ENCODE measurements around the gene TMEM26. TPM values are rescaled to one million over a fixed set of nuclear protein-coding genes. Genes with fewer than 3 reads are reported as not detected.
"Not testable (repeated sequence)": the region's sequence is repeated elsewhere in the genome, so short reads cannot be mapped to it uniquely, and the experiment has no call there.

Gene TMEM26
- total and polyA plus RNA-seq, 2 experiments from 2014 or later: 1.0 to 1.9 TPM

GRCh38 chr10:61389887-61390286 is 63.3 kb downstream of the TMEM26 start:
- H2AFZ ChIP-seq: no peak overlapping the region
- H3K36me3 ChIP-seq (ENCODE audit: insufficient read depth): no peaks in the 10 kb centered on the region
- no peak overlapping the region for H3K4me3 ChIP-seq
- H3K4me1 ChIP-seq (ENCODE audit: insufficient read depth): no peaks in the 10 kb centered on the region
- no peaks in the 10 kb centered on the region for H3F3A ChIP-seq (replicated peaks; ENCODE audit: low read depth)
- no peaks in the 10 kb centered on the region for H3K79me2 ChIP-seq (replicated peaks; ENCODE audit: insufficient read depth)
- Mint-ChIP-seq H3K4me3 (no peak overlapping the region), H3K9me3 (peaks cover 2% of the 10 kb centered on the region; the same call in 1 of the 3 replicates), H3K27me3 (ENCODE audit: insufficient read depth, low read depth, poor library complexity) (no peaks in the 10 kb centered on the region), H3K27ac (no peak overlapping the region), H3K36me3 (ENCODE audit: low read depth) (no peaks in the 10 kb centered on the region), H3K4me1 (peaks cover 2% of the 10 kb centered on the region; the same call in 2 of the 3 replicates)
- DNase-seq (ENCODE audit: low spot score) (no peak), ATAC-seq (no peak)
- TF ChIP-seq JUNB (IDR thresholded peaks at IDR 0.05; ENCODE audit: unreplicated experiment) (no peak), STAT1 (IDR thresholded peaks at IDR 0.05; ENCODE audit: unreplicated experiment) (no peak), ZNF462 (CRISPR knock-in tag; IDR thresholded peaks at IDR 0.05) (no peak), ZNF331 (CRISPR knock-in tag; IDR thresholded peaks at IDR 0.05; ENCODE audit: low read depth) (no peak), EZH2phosphoT487 (IDR thresholded peaks at IDR 0.05; ENCODE audit: unreplicated experiment) (no peak), ETS1 (IDR thresholded peaks at IDR 0.05) (no peak), NANOG (IDR thresholded peaks at IDR 0.05; ENCODE audit: borderline replicate concordance) (no peak), POLR2AphosphoS5 (IDR thresholded peaks at IDR 0.05; ENCODE audit: low read depth) (no peak), CTCF (conservative IDR thresholded peaks at IDR 0.05; ENCODE audit: low read depth in 2 of 2) (no peak), CREB1 (CRISPR knock-in tag; IDR thresholded peaks at IDR 0.05; ENCODE audit: low read depth) (no peak)
- TF ChIP-seq, protein P1, sequence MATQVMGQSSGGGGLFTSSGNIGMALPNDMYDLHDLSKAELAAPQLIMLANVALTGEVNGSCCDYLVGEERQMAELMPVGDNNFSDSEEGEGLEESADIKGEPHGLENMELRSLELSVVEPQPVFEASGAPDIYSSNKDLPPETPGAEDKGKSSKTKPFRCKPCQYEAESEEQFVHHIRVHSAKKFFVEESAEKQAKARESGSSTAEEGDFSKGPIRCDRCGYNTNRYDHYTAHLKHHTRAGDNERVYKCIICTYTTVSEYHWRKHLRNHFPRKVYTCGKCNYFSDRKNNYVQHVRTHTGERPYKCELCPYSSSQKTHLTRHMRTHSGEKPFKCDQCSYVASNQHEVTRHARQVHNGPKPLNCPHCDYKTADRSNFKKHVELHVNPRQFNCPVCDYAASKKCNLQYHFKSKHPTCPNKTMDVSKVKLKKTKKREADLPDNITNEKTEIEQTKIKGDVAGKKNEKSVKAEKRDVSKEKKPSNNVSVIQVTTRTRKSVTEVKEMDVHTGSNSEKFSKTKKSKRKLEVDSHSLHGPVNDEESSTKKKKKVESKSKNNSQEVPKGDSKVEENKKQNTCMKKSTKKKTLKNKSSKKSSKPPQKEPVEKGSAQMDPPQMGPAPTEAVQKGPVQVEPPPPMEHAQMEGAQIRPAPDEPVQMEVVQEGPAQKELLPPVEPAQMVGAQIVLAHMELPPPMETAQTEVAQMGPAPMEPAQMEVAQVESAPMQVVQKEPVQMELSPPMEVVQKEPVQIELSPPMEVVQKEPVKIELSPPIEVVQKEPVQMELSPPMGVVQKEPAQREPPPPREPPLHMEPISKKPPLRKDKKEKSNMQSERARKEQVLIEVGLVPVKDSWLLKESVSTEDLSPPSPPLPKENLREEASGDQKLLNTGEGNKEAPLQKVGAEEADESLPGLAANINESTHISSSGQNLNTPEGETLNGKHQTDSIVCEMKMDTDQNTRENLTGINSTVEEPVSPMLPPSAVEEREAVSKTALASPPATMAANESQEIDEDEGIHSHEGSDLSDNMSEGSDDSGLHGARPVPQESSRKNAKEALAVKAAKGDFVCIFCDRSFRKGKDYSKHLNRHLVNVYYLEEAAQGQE (IDR thresholded peaks at IDR 0.05; ENCODE audit: unreplicated experiment): no peak
- H3K27ac ChIP-seq (ENCODE audit: low read depth): no peak overlapping the region
- H3K27me3 ChIP-seq (ENCODE audit: insufficient read depth): no peaks in the 10 kb centered on the region
- no peaks in the 10 kb centered on the region for H4K20me1 ChIP-seq (replicated peaks; ENCODE audit: insufficient read depth)
- no peak overlapping the region for H3K4me2 ChIP-seq
- H3K9me2 ChIP-seq (ENCODE audit: insufficient read depth): peaks cover 10% of the 10 kb centered on the region

- H3K4me3 ChIP-seq; ATAC-seq; H3K4me3 Mint-ChIP-seq; H3K27me3 Mint-ChIP-seq (ENCODE audit: insufficient read depth, low read depth, poor library complexity); DNase-seq (ENCODE audit: low spot score); H3K79me2 ChIP-seq (replicated peaks; ENCODE audit: insufficient read depth); H3K27ac ChIP-seq (ENCODE audit: low read depth); H3K9me3 Mint-ChIP-seq; H3K36me3 ChIP-seq (ENCODE audit: insufficient read depth); H3K27me3 ChIP-seq (ENCODE audit: insufficient read depth); H3K27ac Mint-ChIP-seq; H4K20me1 ChIP-seq (replicated peaks; ENCODE audit: insufficient read depth); H3K4me1 Mint-ChIP-seq; H2AFZ ChIP-seq; H3F3A ChIP-seq (replicated peaks; ENCODE audit: low read depth); H3K36me3 Mint-ChIP-seq (ENCODE audit: low read depth); H3K4me2 ChIP-seq; H3K4me1 ChIP-seq (ENCODE audit: insufficient read depth): not testable (repeated sequence)
- peaks cover 10% of the 10 kb centered on the region for H3K9me2 ChIP-seq (ENCODE audit: insufficient read depth)
These were observed 64.2 kb downstream of the TMEM26 start for GRCh38 chr10:61388986-61389385.

All from GM23338 (cell line).